Measurements from ENCODE around the gene ARID1A. TPM values are rescaled to one million over a fixed set of nuclear protein-coding genes. Genes with fewer than 3 reads are reported as not detected.
A peak's percentile ranks its signal among the peaks of the same experiment; 100 is the strongest.

Gene ARID1A
- total and polyA plus RNA-seq, 2 experiments from 2014 or later = 50.0 to 104 TPM

DNA sequence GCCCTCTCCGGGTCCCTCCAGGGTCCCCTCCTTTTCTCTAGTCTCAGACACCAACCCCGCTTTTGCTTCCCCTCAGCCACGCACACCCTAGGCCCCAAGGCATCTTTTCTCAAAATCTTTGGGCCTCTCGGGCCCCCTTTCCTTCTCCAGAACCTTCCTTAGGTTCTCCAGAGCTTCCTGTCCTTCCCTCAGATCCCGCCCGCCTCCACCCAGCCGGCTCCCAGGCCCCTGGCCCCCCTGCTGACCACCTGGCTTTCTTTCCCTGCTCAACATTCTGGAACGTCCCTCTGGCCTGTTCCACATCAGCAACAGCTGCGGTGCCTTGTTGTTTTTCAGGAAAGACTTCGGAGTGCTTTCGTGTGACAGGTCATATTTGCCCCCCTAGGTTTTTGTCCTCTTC, 131.8 kb downstream of the ARID1A start:
- peak; percentile 43 for DNase-seq (ENCODE audit: low spot score)
- Histone ChIP-seq H3K27me3 (ENCODE audit: insufficient read depth) (peaks cover 3% of the 10 kb centered on the region; the same call in 1 of the 2 replicates), H3K4me2 (peak overlapping the region; percentile 80), H3F3A (replicated peaks; ENCODE audit: low read depth) (peaks cover 3% of the 10 kb centered on the region; the same call in 1 of the 2 replicates), H3K4me1 (ENCODE audit: insufficient read depth) (peaks cover 20% of the 10 kb centered on the region), H2AFZ (no peak overlapping the region), H4K20me1 (replicated peaks; ENCODE audit: insufficient read depth) (no peaks in the 10 kb centered on the region; the same call in 1 of the 2 replicates), H3K79me2 (replicated peaks; ENCODE audit: insufficient read depth) (peaks cover 4% of the 10 kb centered on the region; the same call in 1 of the 2 replicates), H3K27ac (ENCODE audit: low read depth) (no peak overlapping the region), H3K4me3 (peak overlapping the region; percentile 64), H3K36me3 (ENCODE audit: insufficient read depth) (no peaks in the 10 kb centered on the region), H3K9me2 (ENCODE audit: insufficient read depth) (no peaks in the 10 kb centered on the region)
- H3K27me3 Mint-ChIP-seq (ENCODE audit: insufficient read depth, low read depth, poor library complexity) = peaks cover 21% of the 10 kb centered on the region
- peaks cover 35% of the 10 kb centered on the region for H3K4me1 Mint-ChIP-seq
- H3K27ac Mint-ChIP-seq = no peak overlapping the region
- peaks cover 3% of the 10 kb centered on the region; the same call in 2 of the 3 replicates for H3K9me3 Mint-ChIP-seq
- peak; percentile 19 for ATAC-seq
- TF ChIP-seq CREB1 (CRISPR knock-in tag; IDR thresholded peaks at IDR 0.05; ENCODE audit: low read depth) (no peak), POLR2AphosphoS5 (IDR thresholded peaks at IDR 0.05; ENCODE audit: low read depth) (no peak), EZH2phosphoT487 (IDR thresholded peaks at IDR 0.05; ENCODE audit: unreplicated experiment) (no peak), ZNF331 (CRISPR knock-in tag; IDR thresholded peaks at IDR 0.05; ENCODE audit: low read depth) (no peak), JUNB (IDR thresholded peaks at IDR 0.05; ENCODE audit: unreplicated experiment) (no peak), NANOG (IDR thresholded peaks at IDR 0.05; ENCODE audit: borderline replicate concordance) (no peak), ZNF114 (CRISPR knock-in tag; IDR thresholded peaks at IDR 0.05) (no peak), STAT1 (IDR thresholded peaks at IDR 0.05; ENCODE audit: unreplicated experiment) (no peak)
- TF ChIP-seq, protein P1, sequence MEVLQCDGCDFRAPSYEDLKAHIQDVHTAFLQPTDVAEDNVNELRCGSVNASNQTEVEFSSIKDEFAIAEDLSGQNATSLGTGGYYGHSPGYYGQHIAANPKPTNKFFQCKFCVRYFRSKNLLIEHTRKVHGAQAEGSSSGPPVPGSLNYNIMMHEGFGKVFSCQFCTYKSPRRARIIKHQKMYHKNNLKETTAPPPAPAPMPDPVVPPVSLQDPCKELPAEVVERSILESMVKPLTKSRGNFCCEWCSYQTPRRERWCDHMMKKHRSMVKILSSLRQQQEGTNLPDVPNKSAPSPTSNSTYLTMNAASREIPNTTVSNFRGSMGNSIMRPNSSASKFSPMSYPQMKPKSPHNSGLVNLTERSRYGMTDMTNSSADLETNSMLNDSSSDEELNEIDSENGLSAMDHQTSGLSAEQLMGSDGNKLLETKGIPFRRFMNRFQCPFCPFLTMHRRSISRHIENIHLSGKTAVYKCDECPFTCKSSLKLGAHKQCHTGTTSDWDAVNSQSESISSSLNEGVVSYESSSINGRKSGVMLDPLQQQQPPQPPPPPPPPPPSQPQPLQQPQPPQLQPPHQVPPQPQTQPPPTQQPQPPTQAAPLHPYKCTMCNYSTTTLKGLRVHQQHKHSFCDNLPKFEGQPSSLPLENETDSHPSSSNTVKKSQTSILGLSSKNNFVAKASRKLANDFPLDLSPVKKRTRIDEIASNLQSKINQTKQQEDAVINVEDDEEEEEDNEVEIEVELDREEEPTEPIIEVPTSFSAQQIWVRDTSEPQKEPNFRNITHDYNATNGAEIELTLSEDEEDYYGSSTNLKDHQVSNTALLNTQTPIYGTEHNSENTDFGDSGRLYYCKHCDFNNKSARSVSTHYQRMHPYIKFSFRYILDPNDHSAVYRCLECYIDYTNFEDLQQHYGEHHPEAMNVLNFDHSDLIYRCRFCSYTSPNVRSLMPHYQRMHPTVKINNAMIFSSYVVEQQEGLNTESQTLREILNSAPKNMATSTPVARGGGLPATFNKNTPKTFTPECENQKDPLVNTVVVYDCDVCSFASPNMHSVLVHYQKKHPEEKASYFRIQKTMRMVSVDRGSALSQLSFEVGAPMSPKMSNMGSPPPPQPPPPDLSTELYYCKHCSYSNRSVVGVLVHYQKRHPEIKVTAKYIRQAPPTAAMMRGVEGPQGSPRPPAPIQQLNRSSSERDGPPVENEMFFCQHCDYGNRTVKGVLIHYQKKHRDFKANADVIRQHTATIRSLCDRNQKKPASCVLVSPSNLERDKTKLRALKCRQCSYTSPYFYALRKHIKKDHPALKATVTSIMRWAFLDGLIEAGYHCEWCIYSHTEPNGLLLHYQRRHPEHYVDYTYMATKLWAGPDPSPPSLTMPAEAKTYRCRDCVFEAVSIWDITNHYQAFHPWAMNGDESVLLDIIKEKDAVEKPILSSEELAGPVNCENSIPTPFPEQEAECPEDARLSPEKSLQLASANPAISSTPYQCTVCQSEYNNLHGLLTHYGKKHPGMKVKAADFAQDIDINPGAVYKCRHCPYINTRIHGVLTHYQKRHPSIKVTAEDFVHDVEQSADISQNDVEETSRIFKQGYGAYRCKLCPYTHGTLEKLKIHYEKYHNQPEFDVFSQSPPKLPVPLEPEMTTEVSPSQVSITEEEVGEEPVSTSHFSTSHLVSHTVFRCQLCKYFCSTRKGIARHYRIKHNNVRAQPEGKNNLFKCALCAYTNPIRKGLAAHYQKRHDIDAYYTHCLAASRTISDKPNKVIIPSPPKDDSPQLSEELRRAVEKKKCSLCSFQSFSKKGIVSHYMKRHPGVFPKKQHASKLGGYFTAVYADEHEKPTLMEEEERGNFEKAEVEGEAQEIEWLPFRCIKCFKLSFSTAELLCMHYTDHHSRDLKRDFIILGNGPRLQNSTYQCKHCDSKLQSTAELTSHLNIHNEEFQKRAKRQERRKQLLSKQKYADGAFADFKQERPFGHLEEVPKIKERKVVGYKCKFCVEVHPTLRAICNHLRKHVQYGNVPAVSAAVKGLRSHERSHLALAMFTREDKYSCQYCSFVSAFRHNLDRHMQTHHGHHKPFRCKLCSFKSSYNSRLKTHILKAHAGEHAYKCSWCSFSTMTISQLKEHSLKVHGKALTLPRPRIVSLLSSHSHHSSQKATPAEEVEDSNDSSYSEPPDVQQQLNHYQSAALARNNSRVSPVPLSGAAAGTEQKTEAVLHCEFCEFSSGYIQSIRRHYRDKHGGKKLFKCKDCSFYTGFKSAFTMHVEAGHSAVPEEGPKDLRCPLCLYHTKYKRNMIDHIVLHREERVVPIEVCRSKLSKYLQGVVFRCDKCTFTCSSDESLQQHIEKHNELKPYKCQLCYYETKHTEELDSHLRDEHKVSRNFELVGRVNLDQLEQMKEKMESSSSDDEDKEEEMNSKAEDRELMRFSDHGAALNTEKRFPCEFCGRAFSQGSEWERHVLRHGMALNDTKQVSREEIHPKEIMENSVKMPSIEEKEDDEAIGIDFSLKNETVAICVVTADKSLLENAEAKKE (CRISPR knock-in tag; IDR thresholded peaks at IDR 0.05) = no peak
- TF ChIP-seq, protein P2, sequence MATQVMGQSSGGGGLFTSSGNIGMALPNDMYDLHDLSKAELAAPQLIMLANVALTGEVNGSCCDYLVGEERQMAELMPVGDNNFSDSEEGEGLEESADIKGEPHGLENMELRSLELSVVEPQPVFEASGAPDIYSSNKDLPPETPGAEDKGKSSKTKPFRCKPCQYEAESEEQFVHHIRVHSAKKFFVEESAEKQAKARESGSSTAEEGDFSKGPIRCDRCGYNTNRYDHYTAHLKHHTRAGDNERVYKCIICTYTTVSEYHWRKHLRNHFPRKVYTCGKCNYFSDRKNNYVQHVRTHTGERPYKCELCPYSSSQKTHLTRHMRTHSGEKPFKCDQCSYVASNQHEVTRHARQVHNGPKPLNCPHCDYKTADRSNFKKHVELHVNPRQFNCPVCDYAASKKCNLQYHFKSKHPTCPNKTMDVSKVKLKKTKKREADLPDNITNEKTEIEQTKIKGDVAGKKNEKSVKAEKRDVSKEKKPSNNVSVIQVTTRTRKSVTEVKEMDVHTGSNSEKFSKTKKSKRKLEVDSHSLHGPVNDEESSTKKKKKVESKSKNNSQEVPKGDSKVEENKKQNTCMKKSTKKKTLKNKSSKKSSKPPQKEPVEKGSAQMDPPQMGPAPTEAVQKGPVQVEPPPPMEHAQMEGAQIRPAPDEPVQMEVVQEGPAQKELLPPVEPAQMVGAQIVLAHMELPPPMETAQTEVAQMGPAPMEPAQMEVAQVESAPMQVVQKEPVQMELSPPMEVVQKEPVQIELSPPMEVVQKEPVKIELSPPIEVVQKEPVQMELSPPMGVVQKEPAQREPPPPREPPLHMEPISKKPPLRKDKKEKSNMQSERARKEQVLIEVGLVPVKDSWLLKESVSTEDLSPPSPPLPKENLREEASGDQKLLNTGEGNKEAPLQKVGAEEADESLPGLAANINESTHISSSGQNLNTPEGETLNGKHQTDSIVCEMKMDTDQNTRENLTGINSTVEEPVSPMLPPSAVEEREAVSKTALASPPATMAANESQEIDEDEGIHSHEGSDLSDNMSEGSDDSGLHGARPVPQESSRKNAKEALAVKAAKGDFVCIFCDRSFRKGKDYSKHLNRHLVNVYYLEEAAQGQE (IDR thresholded peaks at IDR 0.05; ENCODE audit: unreplicated experiment) = no peak
- TF ChIP-seq, protein P3, sequence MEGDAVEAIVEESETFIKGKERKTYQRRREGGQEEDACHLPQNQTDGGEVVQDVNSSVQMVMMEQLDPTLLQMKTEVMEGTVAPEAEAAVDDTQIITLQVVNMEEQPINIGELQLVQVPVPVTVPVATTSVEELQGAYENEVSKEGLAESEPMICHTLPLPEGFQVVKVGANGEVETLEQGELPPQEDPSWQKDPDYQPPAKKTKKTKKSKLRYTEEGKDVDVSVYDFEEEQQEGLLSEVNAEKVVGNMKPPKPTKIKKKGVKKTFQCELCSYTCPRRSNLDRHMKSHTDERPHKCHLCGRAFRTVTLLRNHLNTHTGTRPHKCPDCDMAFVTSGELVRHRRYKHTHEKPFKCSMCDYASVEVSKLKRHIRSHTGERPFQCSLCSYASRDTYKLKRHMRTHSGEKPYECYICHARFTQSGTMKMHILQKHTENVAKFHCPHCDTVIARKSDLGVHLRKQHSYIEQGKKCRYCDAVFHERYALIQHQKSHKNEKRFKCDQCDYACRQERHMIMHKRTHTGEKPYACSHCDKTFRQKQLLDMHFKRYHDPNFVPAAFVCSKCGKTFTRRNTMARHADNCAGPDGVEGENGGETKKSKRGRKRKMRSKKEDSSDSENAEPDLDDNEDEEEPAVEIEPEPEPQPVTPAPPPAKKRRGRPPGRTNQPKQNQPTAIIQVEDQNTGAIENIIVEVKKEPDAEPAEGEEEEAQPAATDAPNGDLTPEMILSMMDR (conservative IDR thresholded peaks at IDR 0.05; ENCODE audit: low read depth in 2 of 2) = no peak
- TF ChIP-seq, protein P4, sequence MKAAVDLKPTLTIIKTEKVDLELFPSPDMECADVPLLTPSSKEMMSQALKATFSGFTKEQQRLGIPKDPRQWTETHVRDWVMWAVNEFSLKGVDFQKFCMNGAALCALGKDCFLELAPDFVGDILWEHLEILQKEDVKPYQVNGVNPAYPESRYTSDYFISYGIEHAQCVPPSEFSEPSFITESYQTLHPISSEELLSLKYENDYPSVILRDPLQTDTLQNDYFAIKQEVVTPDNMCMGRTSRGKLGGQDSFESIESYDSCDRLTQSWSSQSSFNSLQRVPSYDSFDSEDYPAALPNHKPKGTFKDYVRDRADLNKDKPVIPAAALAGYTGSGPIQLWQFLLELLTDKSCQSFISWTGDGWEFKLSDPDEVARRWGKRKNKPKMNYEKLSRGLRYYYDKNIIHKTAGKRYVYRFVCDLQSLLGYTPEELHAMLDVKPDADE (IDR thresholded peaks at IDR 0.05) = no peak
- peak overlapping the region; percentile 82 for H3K4me3 Mint-ChIP-seq
- H3K36me3 Mint-ChIP-seq (ENCODE audit: low read depth) = peaks cover 8% of the 10 kb centered on the region

Data from GM23338 (cell line).